Neural progenitor cell (in vitro differentiated cells): ENCODE measurements around the gene NAA16. TPM values are rescaled to one million over a fixed set of nuclear protein-coding genes. Genes with fewer than 3 reads are reported as not detected.
"Not testable (repeated sequence)": the region's sequence is repeated elsewhere in the genome, so short reads cannot be mapped to it uniquely, and the experiment has no call there.

Experiments
- DNase-seq: peaks from one replicate; pipeline ENCODE4 v3.0.0-alpha.2; 2016; ENCODE audit warnings: low spot score
- H2AFZ ChIP-seq: fragments of 200-600 bp; sonication (generic); replicated peaks from 2 replicates; pipeline ENCODE4 v1.6.1; 2016; ENCODE audit warnings: antibody characterized with exemption
- H3F3A ChIP-seq: fragments of 200-600 bp; sonication (generic); 2 replicates; pipeline ENCODE4 v1.6.1; 2016; ENCODE audit warnings: antibody characterized with exemption, low read depth
- H3K27ac ChIP-seq: fragments of 200-600 bp; sonication (generic); 2 replicates; pipeline ENCODE4 v1.5.1; 2016; ENCODE audit warnings: mild to moderate bottlenecking
- H3K27me3 ChIP-seq: fragments of 200-600 bp; sonication (generic); 2 replicates; pipeline ENCODE4 v1.6.1; 2016; ENCODE audit warnings: mild to moderate bottlenecking, moderate library complexity
- H3K36me3 ChIP-seq: fragments of 200-600 bp; sonication (generic); 2 replicates; pipeline ENCODE4 v1.5.1; 2016
- H3K4me1 ChIP-seq: fragments of 200-600 bp; sonication (generic); 2 replicates; pipeline ENCODE4 v1.6.1; 2016; ENCODE audit warnings: mixed run types
- H3K4me2 ChIP-seq: fragments of 200-600 bp; sonication (generic); 2 replicates; pipeline ENCODE4 v1.6.1; 2016
- H3K4me3 ChIP-seq: fragments of 200-600 bp; sonication (generic); 2 replicates; pipeline ENCODE4 v1.5.1; 2016
- H3K79me2 ChIP-seq: fragments of 200-600 bp; sonication (generic); 2 replicates; pipeline ENCODE4 v1.6.1; 2016; ENCODE audit warnings: low read depth
- H3K9ac ChIP-seq: fragments of 200-600 bp; sonication (generic); 2 replicates; pipeline ENCODE4 v1.6.1; 2016
- H3K9me3 ChIP-seq: fragments of 200-600 bp; sonication (generic); 2 replicates; pipeline ENCODE4 v1.5.1; 2016; ENCODE audit warnings: low read depth
- H4K20me1 ChIP-seq: fragments of 200-600 bp; sonication (generic); 2 replicates; pipeline ENCODE4 v1.6.1; 2016; ENCODE audit warnings: low read depth
- H3K27ac Mint-ChIP-seq: 3 replicates; pipeline ENCODE4 v1.8.0; 2021; ENCODE audit warnings: mixed read lengths
- H3K27me3 Mint-ChIP-seq: 2 replicates; pipeline ENCODE4 v1.8.0; 2022; ENCODE audit warnings: low read depth, mild to moderate bottlenecking, inconsistent platforms, moderate library complexity, mixed read lengths; ENCODE audit not compliant: insufficient read depth
- H3K36me3 Mint-ChIP-seq: 3 replicates; pipeline ENCODE4 v1.8.0; 2021; ENCODE audit warnings: mixed read lengths
- H3K4me1 Mint-ChIP-seq: 3 replicates; pipeline ENCODE4 v1.8.0; 2021; ENCODE audit warnings: mixed read lengths
- H3K4me3 Mint-ChIP-seq: 3 replicates; pipeline ENCODE4 v1.8.0; 2021; ENCODE audit warnings: mild to moderate bottlenecking, moderate library complexity, mixed read lengths
- H3K9me3 Mint-ChIP-seq: 3 replicates; pipeline ENCODE4 v1.8.0; 2020; ENCODE audit warnings: mixed read lengths
- EZH2 ChIP-seq: fragments of 200-600 bp; sonication (generic); IDR thresholded peaks from 2 replicates; pipeline ENCODE4 v1.6.1; 2017; ENCODE audit warnings: antibody characterized with exemption, mild to moderate bottlenecking, moderate library complexity
- EZH2phosphoT487 ChIP-seq: fragments of 200-600 bp; sonication (generic); IDR thresholded peaks from 2 replicates; pipeline ENCODE4 v1.6.1; 2017; ENCODE audit warnings: antibody characterized with exemption
- total RNA-seq: library from RNA; depleted of rRNA; stranded (reverse); fragments of >200 nt; gene quantifications from 2 replicates; pipeline ENCODE4 v1.2.3, GENCODE V29; 2015; ENCODE audit warnings: low replicate concordance
- TF ChIP-seq, protein P1 (sequence below): fragments of 200-600 bp; sonication (generic); IDR thresholded peaks from 2 replicates; pipeline ENCODE4 v1.5.1; 2017; ENCODE audit warnings: antibody characterized with exemption, mild to moderate bottlenecking

The NAA16 gene
- total RNA-seq, 1 donor from 2014 or later = 45.3 TPM

DNA sequence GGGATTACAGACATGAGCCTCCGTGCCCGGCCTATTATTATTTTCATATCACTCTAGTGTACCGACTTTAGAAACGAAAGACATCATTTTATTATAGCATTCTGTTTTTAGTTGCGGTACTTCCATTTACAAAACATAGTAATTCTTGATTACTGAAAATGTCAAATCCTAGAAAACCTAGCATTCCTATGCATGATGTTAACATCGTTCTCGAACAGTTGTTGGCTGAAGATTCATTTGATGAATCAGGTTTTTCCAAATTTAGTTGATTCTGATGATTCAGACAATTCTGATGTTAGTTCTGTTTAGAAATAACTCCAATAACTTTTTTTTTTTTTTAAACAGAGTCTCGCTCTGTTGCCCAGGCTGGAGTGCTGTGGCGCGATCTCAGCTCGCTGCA, 36.2 kb upstream of the NAA16 start:
- no peaks in the 10 kb centered on the region for H3K36me3 Mint-ChIP-seq
- H3K36me3 ChIP-seq = peaks cover 6% of the 10 kb centered on the region
- TF ChIP-seq EZH2 (no peak), EZH2phosphoT487 (no peak)
- TF ChIP-seq, protein P1, sequence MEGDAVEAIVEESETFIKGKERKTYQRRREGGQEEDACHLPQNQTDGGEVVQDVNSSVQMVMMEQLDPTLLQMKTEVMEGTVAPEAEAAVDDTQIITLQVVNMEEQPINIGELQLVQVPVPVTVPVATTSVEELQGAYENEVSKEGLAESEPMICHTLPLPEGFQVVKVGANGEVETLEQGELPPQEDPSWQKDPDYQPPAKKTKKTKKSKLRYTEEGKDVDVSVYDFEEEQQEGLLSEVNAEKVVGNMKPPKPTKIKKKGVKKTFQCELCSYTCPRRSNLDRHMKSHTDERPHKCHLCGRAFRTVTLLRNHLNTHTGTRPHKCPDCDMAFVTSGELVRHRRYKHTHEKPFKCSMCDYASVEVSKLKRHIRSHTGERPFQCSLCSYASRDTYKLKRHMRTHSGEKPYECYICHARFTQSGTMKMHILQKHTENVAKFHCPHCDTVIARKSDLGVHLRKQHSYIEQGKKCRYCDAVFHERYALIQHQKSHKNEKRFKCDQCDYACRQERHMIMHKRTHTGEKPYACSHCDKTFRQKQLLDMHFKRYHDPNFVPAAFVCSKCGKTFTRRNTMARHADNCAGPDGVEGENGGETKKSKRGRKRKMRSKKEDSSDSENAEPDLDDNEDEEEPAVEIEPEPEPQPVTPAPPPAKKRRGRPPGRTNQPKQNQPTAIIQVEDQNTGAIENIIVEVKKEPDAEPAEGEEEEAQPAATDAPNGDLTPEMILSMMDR = no peak

DNA sequence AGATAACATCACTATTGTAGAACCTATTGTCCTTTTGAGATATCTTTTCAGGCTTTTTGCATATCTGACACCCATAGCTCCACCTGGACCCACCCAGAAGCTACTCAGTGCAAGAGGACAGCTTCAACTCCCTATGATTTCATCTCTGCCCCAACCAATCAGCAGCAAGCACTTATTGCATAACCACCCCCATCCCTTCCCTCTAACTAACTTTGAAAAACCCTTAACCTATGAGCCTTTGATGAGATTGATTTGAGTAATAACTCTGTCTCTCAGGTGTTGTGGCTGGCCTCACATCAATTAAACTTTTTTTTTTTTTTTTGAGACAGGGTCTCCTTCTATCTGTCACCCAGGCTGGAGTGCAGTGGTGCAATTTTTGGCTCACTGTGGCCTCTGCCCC, 34.2 kb upstream of the NAA16 start:
- H3K9ac ChIP-seq = no peak overlapping the region
- TF ChIP-seq EZH2 (no peak), EZH2phosphoT487 (no peak)
- TF ChIP-seq, protein P1 = no peak
- no peaks in the 10 kb centered on the region for H3K4me1 ChIP-seq
- Mint-ChIP-seq H3K4me3 (no peak overlapping the region), H3K27ac (no peak overlapping the region), H3K36me3 (no peaks in the 10 kb centered on the region), H3K4me1 (no peaks in the 10 kb centered on the region), H3K27me3 (peaks cover 2% of the 10 kb centered on the region), H3K9me3 (peaks cover 3% of the 10 kb centered on the region)
- H4K20me1 ChIP-seq = no peaks in the 10 kb centered on the region
- no peaks in the 10 kb centered on the region for H3K27me3 ChIP-seq
- no peak overlapping the region for H3K4me2 ChIP-seq
- H3K36me3 ChIP-seq = no peaks in the 10 kb centered on the region
- H3K9me3 ChIP-seq = no peaks in the 10 kb centered on the region
- no peak for DNase-seq
- no peak overlapping the region for H3K4me3 ChIP-seq
- no peak overlapping the region for H2AFZ ChIP-seq
- no peaks in the 10 kb centered on the region for H3K79me2 ChIP-seq
- H3K27ac ChIP-seq = no peak overlapping the region
- no peaks in the 10 kb centered on the region for H3F3A ChIP-seq

More for the DNA sequence above, 36.2 kb upstream of the NAA16 start:
- Histone ChIP-seq H3K4me2 (no peak overlapping the region), H3F3A (no peaks in the 10 kb centered on the region), H3K27ac (no peak overlapping the region), H3K79me2 (no peaks in the 10 kb centered on the region), H3K9me3 (peaks cover 5% of the 10 kb centered on the region), H4K20me1 (no peaks in the 10 kb centered on the region), H2AFZ (no peak overlapping the region), H3K4me1 (no peaks in the 10 kb centered on the region), H3K27me3 (no peaks in the 10 kb centered on the region), H3K4me3 (no peak overlapping the region), H3K9ac (no peak overlapping the region)
- Mint-ChIP-seq H3K27me3 (no peaks in the 10 kb centered on the region), H3K9me3 (peaks cover 9% of the 10 kb centered on the region), H3K4me1 (no peaks in the 10 kb centered on the region), H3K4me3 (no peak overlapping the region), H3K27ac (no peak overlapping the region)
- no peak for DNase-seq

DNA sequence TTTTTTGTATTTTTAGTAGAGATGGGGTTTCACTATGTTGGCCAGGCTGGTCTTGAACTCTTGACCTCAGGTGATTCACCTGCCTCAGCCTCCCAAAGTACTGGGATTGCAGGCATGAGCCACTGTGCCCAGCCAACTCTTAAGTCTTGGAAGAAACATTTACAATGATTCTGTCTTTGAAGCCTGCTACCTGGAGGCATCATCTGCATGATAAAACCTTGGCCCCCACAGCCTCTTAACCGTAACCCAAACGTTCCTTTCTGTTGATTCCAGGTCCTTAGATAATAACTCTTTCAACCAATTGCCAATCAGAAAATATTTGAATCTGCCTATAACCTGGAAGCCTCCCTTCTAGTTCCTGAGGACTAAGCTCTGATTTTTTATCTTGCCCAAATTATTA, 31.9 kb upstream of the NAA16 start:
- H3K36me3 Mint-ChIP-seq, H3K9me3 ChIP-seq, H3K79me2 ChIP-seq, H3K27me3 Mint-ChIP-seq, H3K4me2 ChIP-seq, DNase-seq, H3K9ac ChIP-seq, H3K27ac ChIP-seq, H3K4me1 Mint-ChIP-seq, H3K36me3 ChIP-seq, H3K4me3 Mint-ChIP-seq, H2AFZ ChIP-seq, H3F3A ChIP-seq, H3K27ac Mint-ChIP-seq, H3K4me1 ChIP-seq, H4K20me1 ChIP-seq, H3K27me3 ChIP-seq, H3K9me3 Mint-ChIP-seq, H3K4me3 ChIP-seq: not testable (repeated sequence)

DNA sequence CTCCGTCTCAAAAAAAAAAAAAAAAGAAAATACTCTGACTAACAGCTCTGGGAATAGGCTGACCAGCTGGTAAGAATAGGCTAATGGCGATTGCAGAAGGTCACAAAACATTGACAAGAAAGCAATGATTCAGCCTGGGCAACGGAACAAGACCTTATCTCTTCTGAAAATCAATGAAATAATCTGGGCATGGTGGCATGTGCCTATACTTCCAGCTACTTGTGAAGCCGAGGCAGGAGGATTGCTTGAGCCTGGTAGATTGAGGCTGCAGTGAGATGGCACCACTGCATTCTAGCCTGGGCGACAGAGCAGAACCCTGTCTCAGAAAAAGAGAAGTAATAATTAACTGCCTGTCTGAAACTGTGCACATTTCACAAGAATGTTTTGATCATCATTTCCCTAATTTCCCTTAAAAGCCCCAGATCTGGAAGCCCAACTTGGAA, 28.9 kb upstream of the NAA16 start:
- TF ChIP-seq EZH2phosphoT487 (no peak), EZH2 (no peak)
- TF ChIP-seq, protein P1 = no peak
- H3K27ac Mint-ChIP-seq = no peak overlapping the region

More for the DNA sequence above, 28.9 kb upstream of the NAA16 start:
- Histone ChIP-seq H2AFZ (no peak overlapping the region), H3K4me2 (no peak overlapping the region), H3K9me3 (no peaks in the 10 kb centered on the region), H3K79me2 (no peaks in the 10 kb centered on the region), H3K4me1 (no peaks in the 10 kb centered on the region), H3K36me3 (no peaks in the 10 kb centered on the region), H3K27ac (no peak overlapping the region), H3F3A (no peaks in the 10 kb centered on the region), H3K9ac (no peak overlapping the region), H4K20me1 (no peaks in the 10 kb centered on the region), H3K27me3 (no peaks in the 10 kb centered on the region), H3K4me3 (no peak overlapping the region)
- no peaks in the 10 kb centered on the region for H3K36me3 Mint-ChIP-seq
- DNase-seq = no peak
- no peaks in the 10 kb centered on the region for H3K9me3 Mint-ChIP-seq
- no peaks in the 10 kb centered on the region for H3K4me1 Mint-ChIP-seq
- H3K4me3 Mint-ChIP-seq = no peak overlapping the region
- peaks cover 2% of the 10 kb centered on the region for H3K27me3 Mint-ChIP-seq
